Uterus (tissue), 2 donors: ENCODE results near the gene ADAMTS19.

ENCODE experiments used
- CTCF ChIP-seq, 4 experiments: fragments of 200-600 bp in 2 of 4; fragments of 450-650 bp in 2 of 4; sonication (generic) in 2 of 4; IDR thresholded peaks; one replicate each; pipeline ENCODE4 v1.5.1; 2016 to 2019; ENCODE audit warnings: antibody characterized with exemption in 4 of 4, mild to moderate bottlenecking in 2 of 4, moderate library complexity in 1 of 4
- POLR2A ChIP-seq, 2 donors: fragments of 450-650 bp; IDR thresholded peaks; one replicate each; pipeline ENCODE4 v1.6.1; 2016; ENCODE audit warnings: antibody characterized with exemption in 2 of 2, mild to moderate bottlenecking in 1 of 2, moderate library complexity in 1 of 2

- TF ChIP-seq POLR2A (IDR thresholded peaks at IDR 0.05): no peak
- TF ChIP-seq CTCF (IDR thresholded peaks at IDR 0.05): no peak
Observed at GRCh38 chr5:129547137-129547536, 87.0 kb downstream of the ADAMTS19 start.
